Measurements from ENCODE around the gene CDR2L.
"Not testable (repeated sequence)": the region's sequence is repeated elsewhere in the genome, so short reads cannot be mapped to it uniquely, and the experiment has no call there.

Gene CDR2L

GRCh38 chr17:75011401-75012095, 24.1 kb downstream of the CDR2L start:
- DNase-seq (ENCODE audit: low spot score), result peak; percentile 82

- DNase-seq (ENCODE audit: low spot score), result no peak
Measured at GRCh38 chr17:75012096-75012345, 24.6 kb downstream of the CDR2L start.

GRCh38 chr17:75012346-75013091, 25.1 kb downstream of the CDR2L start, which contains the start of gene MRPL58:
Gene MRPL58 (plus strand): TSS chr17:75012670. CDS start chr17:75012687, 17 bp downstream.
- peak; percentile 92 for DNase-seq (ENCODE audit: low spot score)

GRCh38 chr17:75013092-75013559, 25.7 kb downstream of the CDR2L start:
- no peak for DNase-seq (ENCODE audit: low spot score)

- no peak for DNase-seq (ENCODE audit: low spot score)
Measured at GRCh38 chr17:75019146-75019545, 31.7 kb downstream of the CDR2L start.

- DNase-seq (ENCODE audit: low spot score), result no peak
Measured at GRCh38 chr17:75019710-75020109, 32.3 kb downstream of the CDR2L start.

GRCh38 chr17:75020331-75021110, 33.1 kb downstream of the CDR2L start:
- no peak for DNase-seq (ENCODE audit: low spot score)

- DNase-seq (ENCODE audit: low spot score), result no peak
Measured at GRCh38 chr17:75024686-75025397, 37.4 kb downstream of the CDR2L start.

GRCh38 chr17:75025398-75025734, 37.9 kb downstream of the CDR2L start:
- not testable (repeated sequence) for DNase-seq (ENCODE audit: low spot score)

- DNase-seq (ENCODE audit: low spot score), result not testable (repeated sequence)
Measured at GRCh38 chr17:75026650-75027049, 39.2 kb downstream of the CDR2L start.

- no peak for DNase-seq (ENCODE audit: low spot score)
Measured at GRCh38 chr17:75030161-75030560, 42.7 kb downstream of the CDR2L start.

- peak; percentile 91 for DNase-seq (ENCODE audit: low spot score)
Measured at GRCh38 chr17:75031972-75032719, 44.7 kb downstream of the CDR2L start.

GRCh38 chr17:75032720-75033280, 45.4 kb downstream of the CDR2L start:
- DNase-seq (ENCODE audit: low spot score), result no peak

- DNase-seq (ENCODE audit: low spot score), result peak; percentile 87
Measured at GRCh38 chr17:75033346-75034235, 46.2 kb downstream of the CDR2L start.

GRCh38 chr17:75034236-75034908, 46.9 kb downstream of the CDR2L start:
- DNase-seq (ENCODE audit: low spot score), result peak; percentile 69

- DNase-seq (ENCODE audit: low spot score), result no peak
Measured at GRCh38 chr17:75036643-75037268, 49.3 kb downstream of the CDR2L start.

- no peak for DNase-seq (ENCODE audit: low spot score)
Measured at GRCh38 chr17:75039238-75039637, 51.8 kb downstream of the CDR2L start.

- DNase-seq (ENCODE audit: low spot score), result no peak
Measured at GRCh38 chr17:75041656-75042280, 54.3 kb downstream of the CDR2L start.

GRCh38 chr17:75043789-75044188, 56.4 kb downstream of the CDR2L start:
- DNase-seq (ENCODE audit: low spot score), result not testable (repeated sequence)
